GM23248 (cell line): ENCODE measurements around the gene SLC2A4.

Experiments
- EZH2 ChIP-seq: fragments of 200-600 bp; sonication (generic); IDR thresholded peaks from 2 replicates; pipeline ENCODE4 v1.6.1; 2018; ENCODE audit warnings: antibody characterized with exemption, mild to moderate bottlenecking; ENCODE audit not compliant: insufficient read depth, poor library complexity, severe bottlenecking
- EZH2phosphoT487 ChIP-seq: fragments of 200-600 bp; sonication (generic); IDR thresholded peaks from 2 replicates; pipeline ENCODE4 v1.6.1; 2018; ENCODE audit warnings: antibody characterized with exemption, moderate library complexity, mild to moderate bottlenecking, low read depth; ENCODE audit not compliant: insufficient read depth

DNA sequence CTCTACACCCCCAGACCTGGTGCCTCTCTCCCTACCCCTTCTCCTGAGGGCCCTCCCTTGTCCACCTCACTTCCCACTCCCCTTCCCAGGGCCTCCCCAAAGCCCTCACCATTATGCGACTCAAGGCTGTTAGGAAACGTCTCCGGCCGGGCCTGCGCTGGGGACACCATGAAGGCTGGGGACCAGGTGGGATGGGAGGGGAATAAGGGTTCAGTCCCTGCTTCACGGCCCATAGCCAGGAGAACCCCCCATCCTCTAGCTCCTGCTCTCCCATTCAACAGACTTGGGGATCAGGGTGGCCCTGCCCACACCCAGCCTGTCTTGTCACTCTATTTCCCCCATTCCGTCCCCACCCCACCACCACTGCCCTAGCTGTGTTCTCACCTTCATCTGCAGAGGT is 45.5 kb downstream of the SLC2A4 start:
- TF ChIP-seq EZH2 (no peak), EZH2phosphoT487 (no peak)
